ENCODE measurements around the gene FBXW5.

DNA sequence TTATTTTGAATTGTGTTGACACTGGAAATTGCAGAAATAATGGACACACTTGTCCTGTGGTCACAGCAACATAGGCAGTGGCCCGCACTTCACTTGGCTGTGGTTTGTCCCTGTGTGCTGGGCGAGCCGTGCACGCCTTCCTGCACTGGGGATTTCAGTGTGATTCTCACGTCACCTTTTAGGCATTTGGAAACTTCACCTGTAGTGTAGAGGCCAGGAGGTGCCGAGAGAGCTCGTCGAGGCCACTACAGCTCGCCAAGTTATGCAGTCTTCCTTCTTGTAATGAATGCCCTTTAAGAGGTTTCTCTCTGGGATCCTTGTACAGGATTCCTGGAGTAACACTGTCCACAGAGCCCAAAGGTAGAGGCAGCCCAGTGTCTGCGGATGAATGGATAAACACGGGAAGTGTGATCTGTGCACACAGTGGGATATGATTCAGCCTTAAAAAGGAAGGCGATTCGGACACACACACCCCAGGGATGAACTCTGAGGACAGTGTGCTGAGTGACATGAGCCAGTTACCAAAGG is 43.5 kb downstream of the FBXW5 start:
- TF ChIP-seq POLR2AphosphoS5 (IDR thresholded peaks at IDR 0.05; ENCODE audit: low read depth, low read length) (no peak), TAF1 (IDR thresholded peaks at IDR 0.05; ENCODE audit: low read depth, low read length) (no peak)

Measured in GM12891 (cell line).